Upper lobe of left lung (tissue), 4 donors: ENCODE results near the gene EREG.

Experiments used
- CTCF ChIP-seq, 6 experiments: fragments of 450-650 bp in 4 of 6; fragments of 200-600 bp in 2 of 6; sonication (generic) in 2 of 6; IDR thresholded peaks; one replicate each; pipeline ENCODE4 v1.5.1; 2016 to 2019; ENCODE audit warnings: antibody characterized with exemption in 6 of 6
- POLR2A ChIP-seq, 4 donors: fragments of 450-650 bp; IDR thresholded peaks; one replicate each; pipeline ENCODE4 v1.5.1; 2016 to 2017; ENCODE audit warnings: antibody characterized with exemption in 4 of 4, mild to moderate bottlenecking in 2 of 4
- POLR2AphosphoS5 ChIP-seq, 2 donors: sonication (generic); formaldehyde crosslinking; IDR thresholded peaks; one replicate each; pipeline ENCODE4 v1.5.1; 2017; ENCODE audit warnings: antibody characterized with exemption in 2 of 2

GRCh38 chr4:74361671-74362070 lies 3.3 kb upstream of the EREG start:
- TF ChIP-seq POLR2A (IDR thresholded peaks at IDR 0.05) (no peak), CTCF (IDR thresholded peaks at IDR 0.05) (no peak), POLR2AphosphoS5 (IDR thresholded peaks at IDR 0.05) (no peak)
